Measurements from ENCODE around the gene KIZ.

Gene KIZ

GRCh38 chr20:21180248-21180647 lies 54.4 kb downstream of the KIZ start:
- DNase-seq = no peak

- no peak for DNase-seq
Observed at GRCh38 chr20:21181028-21181427, 55.1 kb downstream of the KIZ start.

GRCh38 chr20:21182832-21183563 lies 57.1 kb downstream of the KIZ start:
- no peak for DNase-seq

- DNase-seq = no peak
Observed at GRCh38 chr20:21183722-21184121, 57.8 kb downstream of the KIZ start.

- DNase-seq = no peak
Observed at GRCh38 chr20:21184819-21185218, 58.9 kb downstream of the KIZ start.

- no peak for DNase-seq
Observed at GRCh38 chr20:21185849-21186248, 60.0 kb downstream of the KIZ start.

GRCh38 chr20:21189761-21190523 lies 64.1 kb downstream of the KIZ start:
- DNase-seq = no peak

- DNase-seq = no peak
Observed at GRCh38 chr20:21190869-21191268, 65.0 kb downstream of the KIZ start.

GRCh38 chr20:21191839-21192238 lies 66.0 kb downstream of the KIZ start:
- no peak for DNase-seq

GRCh38 chr20:21202259-21202658 lies 76.4 kb downstream of the KIZ start:
- no peak for DNase-seq

GRCh38 chr20:21203088-21203656 lies 77.3 kb downstream of the KIZ start:
- no peak for DNase-seq

- DNase-seq = no peak
Observed at GRCh38 chr20:21206584-21206983, 80.7 kb downstream of the KIZ start.

GRCh38 chr20:21208999-21209398 lies 83.1 kb downstream of the KIZ start:
- DNase-seq = no peak

- DNase-seq = no peak
Observed at GRCh38 chr20:21209668-21210067, 83.8 kb downstream of the KIZ start.

GRCh38 chr20:21213691-21214090 lies 87.8 kb downstream of the KIZ start:
- DNase-seq = no peak

GRCh38 chr20:21214431-21214830 lies 88.5 kb downstream of the KIZ start:
- no peak for DNase-seq

- no peak for DNase-seq
Observed at GRCh38 chr20:21219686-21220085, 93.8 kb downstream of the KIZ start.

GRCh38 chr20:21224217-21224616 lies 98.3 kb downstream of the KIZ start:
- DNase-seq = no peak

- DNase-seq = no peak
Observed at GRCh38 chr20:21225215-21225947, 99.5 kb downstream of the KIZ start.

GRCh38 chr20:21228511-21228910 lies 102.6 kb downstream of the KIZ start:
- peak; percentile 18 to 25 for DNase-seq

- no peak for DNase-seq
Observed at GRCh38 chr20:21229163-21229562, 103.3 kb downstream of the KIZ start.

GRCh38 chr20:21230220-21230619 lies 104.3 kb downstream of the KIZ start:
- DNase-seq = no peak

- no peak for DNase-seq
Observed at GRCh38 chr20:21230686-21231085, 104.8 kb downstream of the KIZ start.
